Naive thymus-derived CD8-positive, alpha-beta T cell (primary cell): Measurements from ENCODE around the gene MRPL19. TPM values are rescaled to one million over a fixed set of nuclear protein-coding genes. Genes with fewer than 3 reads are reported as not detected.

Source experiments
- ATAC-seq, 2 donors: fragments of 150-1000 bp; cut with Tn5 transposase in 1 of 2; sonication (Bioruptor Pico), chemical (Tn5 transposase) in 1 of 2; 1 replicate in 1 of 2; 2 replicates in 1 of 2; pipeline ENCODE4 v1.10.0; 2021; ENCODE audit warnings: mild to moderate bottlenecking in 2 of 2, moderate library complexity in 2 of 2
- POLR2A ChIA-PET: fragments of 350-600 bp; sonication (Branson Sonifier 250); formaldehyde crosslinking; loops from one replicate; lab custom pipeline; 2021; ENCODE audit warnings: antibody characterized with exemption; lab: Charles Lee
- DNase-seq, 10 donors: peaks; one replicate each; pipeline versions ENCODE4 v3.0.0 to v3.0.0-alpha.2; 2020 to 2022
- H3K27ac Mint-ChIP-seq, 10 donors: one replicate each; pipeline ENCODE4 v1.8.0; 2020 to 2022; ENCODE audit warnings: mild to moderate bottlenecking in 10 of 10, mixed read lengths in 10 of 10, moderate library complexity in 4 of 10, inconsistent platforms in 1 of 10
- H3K27me3 Mint-ChIP-seq, 5 donors: one replicate each; pipeline ENCODE4 v1.8.0; 2021 to 2022; ENCODE audit warnings: mixed read lengths in 5 of 5
- H3K36me3 Mint-ChIP-seq, 3 donors: one replicate each; pipeline ENCODE4 v1.8.0; 2020 to 2022; ENCODE audit warnings: mixed read lengths in 3 of 3, mild to moderate bottlenecking in 2 of 3, inconsistent platforms in 1 of 3
- H3K4me1 Mint-ChIP-seq, 4 donors: one replicate each; pipeline ENCODE4 v1.8.0; 2021 to 2022; ENCODE audit warnings: mixed read lengths in 4 of 4
- H3K4me3 Mint-ChIP-seq, 10 donors: one replicate each; pipeline ENCODE4 v1.8.0; 2020 to 2022; ENCODE audit warnings: mild to moderate bottlenecking in 10 of 10, mixed read lengths in 10 of 10, moderate library complexity in 6 of 10, inconsistent platforms in 1 of 10
- H3K9me3 Mint-ChIP-seq, 9 donors: one replicate each; pipeline ENCODE4 v1.8.0; 2020 to 2022; ENCODE audit warnings: mixed read lengths in 9 of 9, mild to moderate bottlenecking in 3 of 9, inconsistent platforms in 1 of 9, moderate library complexity in 1 of 9
- polyA plus RNA-seq, 3 donors: library from polyadenylated mRNA; unstranded; fragments of 300-500 nt; fragmentation: Illumina TruSeq; gene quantifications; one replicate each; pipeline ENCODE4 v1.2.3, GENCODE V29; 2021
- total RNA-seq, 8 experiments: library from RNA in 2 of 8; stranded (reverse) in 2 of 8; gene quantifications; one replicate each; pipeline ENCODE4 v1.2.3 and lab custom pipeline; 2021 to 2026

MRPL19 gene
- total and polyA plus RNA-seq, 5 experiments from 2014 or later, result 29.8 to 40.8 (median 34.5) TPM

DNA sequence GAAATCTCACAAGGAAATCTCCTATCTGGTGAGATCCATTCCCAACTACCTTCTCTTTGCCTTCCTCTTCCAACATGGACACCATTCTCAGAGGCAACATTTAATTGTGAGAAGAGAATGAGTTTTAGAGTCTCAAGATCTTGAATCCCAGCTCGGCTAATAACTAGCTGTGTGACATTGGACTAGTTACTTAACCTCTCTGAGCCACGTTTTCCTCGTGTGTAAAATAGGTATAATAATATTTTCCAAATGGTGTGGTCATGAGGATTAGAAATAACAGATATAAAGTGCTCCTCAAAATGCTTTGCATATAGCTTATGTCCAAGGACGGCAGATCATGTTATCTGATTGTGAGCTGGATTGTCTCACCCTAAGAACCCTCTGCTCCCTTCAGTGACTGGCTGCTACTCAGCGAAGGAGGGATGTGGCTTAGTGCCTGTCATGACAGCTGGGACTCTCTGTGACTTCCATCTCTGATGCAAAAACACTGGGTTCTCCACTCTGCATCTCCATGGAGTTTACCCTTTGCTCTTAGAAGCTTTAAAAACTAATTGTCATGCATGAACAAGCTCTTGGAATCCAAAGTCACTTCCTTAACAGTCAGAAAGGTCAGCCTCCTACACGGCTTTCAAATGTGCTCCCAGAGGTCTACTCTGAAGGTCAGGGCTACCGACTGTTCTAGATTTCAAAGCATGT, 38.4 kb upstream of the MRPL19 start:
- H3K4me3 Mint-ChIP-seq, result no peak overlapping the region
- H3K27me3 Mint-ChIP-seq, result peaks cover 44 to 91% (median 71%) of the 10 kb centered on the region in 5 donors
- H3K27ac Mint-ChIP-seq, result no peak overlapping the region

DNA sequence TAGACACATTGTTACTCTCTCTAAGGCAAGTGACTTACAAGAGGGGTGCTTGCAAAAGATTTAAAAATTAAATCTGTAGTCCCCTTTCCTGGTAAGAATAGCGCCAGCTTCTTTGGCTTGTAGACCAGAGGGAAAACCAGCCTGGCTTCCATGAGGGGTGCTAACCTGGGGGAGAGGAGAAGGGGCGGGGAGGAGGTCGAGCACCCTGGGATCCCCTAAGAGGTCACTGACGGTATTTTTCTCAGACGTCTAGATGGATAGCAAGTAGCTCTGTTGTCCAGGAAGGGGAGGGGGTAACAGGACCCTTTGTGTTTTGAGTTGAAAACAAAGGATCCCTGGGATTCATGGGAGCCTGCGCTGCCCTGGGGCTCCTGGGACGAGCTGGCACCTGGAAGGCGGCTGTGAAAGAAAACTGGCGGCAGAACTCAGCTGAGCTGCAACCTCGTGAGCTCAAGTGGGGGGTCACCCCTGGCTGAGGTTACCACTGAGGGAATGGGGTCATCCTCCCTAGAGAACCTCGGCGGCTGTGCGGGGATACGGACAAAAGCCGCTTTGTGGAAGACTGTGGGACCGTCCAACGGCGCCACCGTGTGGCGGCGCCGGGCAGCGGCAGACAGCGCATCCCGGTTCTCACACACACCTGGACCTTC, 37.8 kb upstream of the MRPL19 start:
- Mint-ChIP-seq H3K27me3 (peaks cover 44 to 97% (median 71%) of the 10 kb centered on the region in 5 donors), H3K4me3 (peak overlapping the region in 1 of 10 donors; percentile 7), H3K36me3 (no peaks in the 10 kb centered on the region), H3K9me3 (no peaks in the 10 kb centered on the region), H3K4me1 (peaks cover 0 to 2% (median 0%) of the 10 kb centered on the region in 4 donors), H3K27ac (no peak overlapping the region)
- DNase-seq (peak; percentile 21 to 69 (median 45)), ATAC-seq (peak; percentile 81 to 91)
- POLR2A ChIA-PET, result no interaction called here

More for the DNA sequence above, 38.4 kb upstream of the MRPL19 start:
- Mint-ChIP-seq H3K4me1 (peaks cover 0 to 2% (median 0%) of the 10 kb centered on the region in 4 donors), H3K36me3 (no peaks in the 10 kb centered on the region), H3K9me3 (no peaks in the 10 kb centered on the region)
- POLR2A ChIA-PET, result no interaction called here
- DNase-seq (no peak), ATAC-seq (no peak)

DNA sequence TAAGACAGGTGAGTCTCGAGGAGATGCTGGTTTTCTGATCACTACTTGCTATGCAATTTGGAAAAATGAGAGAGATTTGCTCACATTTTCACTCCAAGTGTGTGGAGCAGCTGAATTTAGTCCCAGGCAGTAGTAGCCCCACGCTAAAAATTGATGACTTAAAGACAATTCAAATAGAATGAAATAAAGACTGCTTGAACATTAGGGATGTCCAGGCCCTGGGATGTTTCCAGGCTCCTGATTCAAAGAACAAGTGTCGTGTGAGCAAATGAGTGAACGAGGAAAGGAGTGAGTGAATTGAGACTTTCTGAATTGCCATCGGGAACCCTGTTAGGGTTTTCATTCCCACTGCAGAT, 37.3 kb upstream of the MRPL19 start:
- ATAC-seq, result no peak

DNA sequence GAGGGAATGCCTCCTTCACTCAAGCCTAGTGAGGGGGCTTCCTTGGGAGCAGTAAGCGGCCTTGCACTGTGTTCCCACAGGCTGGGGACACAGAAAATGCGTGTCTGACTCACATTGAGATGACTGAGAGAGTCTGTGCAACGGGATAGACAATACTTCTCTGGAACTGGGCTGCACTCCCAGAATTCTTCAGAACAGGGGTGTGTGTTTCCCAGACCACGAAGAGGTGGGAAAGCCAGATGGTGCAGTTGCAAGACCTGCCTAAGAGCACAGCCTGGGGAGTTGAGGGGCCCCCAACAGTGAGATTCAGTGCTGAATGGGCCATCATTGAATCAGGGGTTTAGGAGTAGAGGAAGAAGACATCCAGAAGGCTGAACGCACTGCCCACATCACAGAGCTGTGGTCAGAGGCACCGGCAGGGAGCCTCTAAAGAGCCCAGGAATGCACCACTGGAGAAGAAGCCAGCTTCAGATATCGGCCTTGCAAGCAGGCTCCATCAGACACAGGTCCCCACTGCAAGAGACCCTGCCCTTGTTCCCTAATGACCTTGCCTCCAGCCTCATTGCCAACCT, 36.6 kb upstream of the MRPL19 start:
- POLR2A ChIA-PET, result no interaction called here
- no peak overlapping the region for H3K4me3 Mint-ChIP-seq
- peaks cover 41 to 87% (median 64%) of the 10 kb centered on the region in 5 donors for H3K27me3 Mint-ChIP-seq
- peak overlapping the region in 1 of 10 donors; percentile 19 for H3K27ac Mint-ChIP-seq
- no peaks in the 10 kb centered on the region for H3K36me3 Mint-ChIP-seq
- H3K9me3 Mint-ChIP-seq, result no peaks in the 10 kb centered on the region
- peaks cover 0 to 2% (median 0%) of the 10 kb centered on the region in 4 donors for H3K4me1 Mint-ChIP-seq
- DNase-seq (no peak), ATAC-seq (no peak)

More for the DNA sequence above, 37.3 kb upstream of the MRPL19 start:
- DNase-seq, result peak in 1 of 10 donors; percentile 1
- no peak overlapping the region for H3K4me3 Mint-ChIP-seq
- peaks cover 0 to 2% (median 0%) of the 10 kb centered on the region in 4 donors for H3K4me1 Mint-ChIP-seq
- H3K27ac Mint-ChIP-seq, result peak overlapping the region in 1 of 10 donors; percentile 53
- no peaks in the 10 kb centered on the region for H3K36me3 Mint-ChIP-seq
- POLR2A ChIA-PET, result no interaction called here
- peaks cover 43 to 94% (median 69%) of the 10 kb centered on the region in 5 donors for H3K27me3 Mint-ChIP-seq
- H3K9me3 Mint-ChIP-seq, result no peaks in the 10 kb centered on the region

DNA sequence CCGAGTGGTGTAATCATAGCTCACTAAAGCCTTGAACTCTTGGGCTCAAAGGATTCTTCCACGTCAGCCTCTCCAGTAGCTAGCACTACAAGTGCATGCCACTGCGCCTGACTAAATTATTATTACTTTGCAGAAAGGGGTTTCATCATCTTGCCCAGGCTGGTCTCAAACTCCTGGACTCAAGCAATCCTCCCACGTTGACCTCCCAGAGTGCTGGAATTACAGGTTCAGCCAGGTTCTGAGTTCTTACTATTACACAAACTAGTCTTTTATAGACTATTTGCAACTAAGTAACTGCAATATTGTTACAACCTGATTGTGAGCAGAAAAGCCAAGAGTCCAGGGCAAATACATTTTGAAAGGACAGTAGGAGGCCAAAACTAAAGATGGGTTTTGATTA, 35.9 kb upstream of the MRPL19 start:
- H3K4me3 Mint-ChIP-seq, result no peak overlapping the region
- ATAC-seq (no peak), DNase-seq (no peak)
- H3K36me3 Mint-ChIP-seq, result no peaks in the 10 kb centered on the region
- H3K27ac Mint-ChIP-seq, result no peak overlapping the region
- H3K9me3 Mint-ChIP-seq, result no peaks in the 10 kb centered on the region
- POLR2A ChIA-PET, result no interaction called here
- H3K4me1 Mint-ChIP-seq, result peaks cover 0 to 2% (median 0%) of the 10 kb centered on the region in 4 donors
- peaks cover 37 to 80% (median 60%) of the 10 kb centered on the region in 5 donors for H3K27me3 Mint-ChIP-seq

DNA sequence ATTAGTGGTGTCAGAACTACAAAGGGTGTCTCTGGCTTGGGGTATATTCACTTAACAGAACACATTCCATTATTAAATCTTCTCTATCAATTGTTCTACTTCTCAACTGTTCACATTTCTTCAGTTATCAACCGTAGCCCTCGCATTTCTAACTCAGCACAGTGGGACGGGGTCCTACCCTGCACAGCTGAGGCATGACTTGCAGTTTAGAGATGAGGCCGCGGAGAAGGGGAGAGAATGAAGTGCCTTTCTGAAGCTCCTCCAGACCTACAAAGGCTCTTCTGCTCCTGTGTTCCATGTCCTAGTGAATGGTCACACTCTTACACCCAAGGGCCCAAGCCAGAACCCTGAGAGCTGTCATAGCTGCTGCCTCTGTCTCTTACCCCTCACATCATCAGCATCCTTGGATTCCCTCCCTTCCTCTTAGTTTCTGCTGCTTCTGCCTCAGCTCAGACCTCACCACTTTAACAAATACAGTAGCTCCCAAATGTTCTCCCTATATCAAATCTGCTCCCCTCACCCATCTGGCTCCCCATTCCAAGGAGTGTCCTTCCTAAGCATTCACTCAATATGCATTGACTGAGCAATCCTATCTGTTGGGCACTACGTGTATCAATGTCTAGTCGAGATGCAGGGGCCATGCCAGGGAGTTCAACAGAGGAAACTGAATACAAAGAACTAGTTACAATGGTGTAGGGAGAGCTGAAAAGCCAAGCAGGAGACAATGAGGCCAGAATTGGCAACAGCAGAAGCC, 34.3 kb upstream of the MRPL19 start:
- DNase-seq (no peak), ATAC-seq (no peak)
- H3K9me3 Mint-ChIP-seq, result peaks cover 0 to 2% (median 0%) of the 10 kb centered on the region in 9 donors
- no peak overlapping the region for H3K27ac Mint-ChIP-seq
- peaks cover 0 to 2% (median 0%) of the 10 kb centered on the region in 4 donors for H3K4me1 Mint-ChIP-seq
- POLR2A ChIA-PET, result no interaction called here
- peaks cover 33 to 64% (median 45%) of the 10 kb centered on the region in 5 donors for H3K27me3 Mint-ChIP-seq
- H3K4me3 Mint-ChIP-seq, result no peak overlapping the region
- peaks cover 0 to under 1% (median 0%) of the 10 kb centered on the region in 3 donors for H3K36me3 Mint-ChIP-seq

DNA sequence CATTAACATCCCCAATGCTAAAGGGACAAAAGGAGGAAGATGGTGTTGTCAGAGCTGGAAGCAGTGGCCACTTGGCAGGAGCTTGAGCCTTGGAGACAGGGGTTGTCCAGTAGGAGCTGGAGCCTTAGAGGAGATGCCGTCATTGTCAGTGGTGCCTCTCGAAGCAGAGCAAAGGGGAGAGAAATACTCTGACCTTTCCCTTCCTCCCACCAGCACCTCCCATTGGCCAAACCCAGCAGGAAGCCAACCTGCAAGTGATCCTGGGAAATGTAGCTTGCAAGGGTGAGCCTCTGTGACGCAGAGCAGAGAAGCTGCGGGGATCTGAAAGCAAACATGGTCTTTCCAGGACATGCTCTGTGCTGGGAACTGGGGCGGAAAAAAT, 33.7 kb upstream of the MRPL19 start:
- Mint-ChIP-seq H3K9me3 (peaks cover 0 to 6% (median 0%) of the 10 kb centered on the region in 9 donors), H3K4me3 (no peak overlapping the region), H3K36me3 (peaks cover 0 to 5% (median 0%) of the 10 kb centered on the region in 3 donors), H3K27ac (no peak overlapping the region), H3K4me1 (peaks cover 0 to 2% (median 0%) of the 10 kb centered on the region in 4 donors), H3K27me3 (peaks cover 30 to 59% (median 41%) of the 10 kb centered on the region in 5 donors)
- DNase-seq, result no peak
- no peak for ATAC-seq
- POLR2A ChIA-PET, result no interaction called here

DNA sequence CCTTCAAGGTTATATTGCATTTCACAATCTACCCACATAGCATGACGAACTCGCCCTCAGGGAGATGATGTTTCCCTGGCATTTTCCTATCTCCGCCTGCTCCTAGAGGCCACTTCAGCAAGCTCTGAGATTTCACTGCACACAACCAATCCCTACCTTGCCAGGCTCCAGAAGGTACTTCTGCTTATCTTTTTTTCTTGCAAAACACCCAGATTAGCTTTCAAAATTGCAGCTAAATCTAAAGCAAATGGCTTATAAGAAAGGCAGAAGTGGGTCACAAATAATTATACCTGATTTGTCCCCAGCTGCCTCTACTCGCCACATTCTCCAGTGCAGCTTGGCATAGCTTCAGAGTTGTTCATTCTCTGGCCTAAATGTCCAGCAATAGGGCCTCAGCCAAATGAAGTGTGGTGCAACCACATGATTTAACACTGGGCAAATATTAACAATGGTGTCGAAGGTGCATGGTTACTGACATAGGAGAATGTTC, 32.4 kb upstream of the MRPL19 start:
- H3K4me1 Mint-ChIP-seq, result peaks cover 0 to 2% (median 0%) of the 10 kb centered on the region in 4 donors

DNA sequence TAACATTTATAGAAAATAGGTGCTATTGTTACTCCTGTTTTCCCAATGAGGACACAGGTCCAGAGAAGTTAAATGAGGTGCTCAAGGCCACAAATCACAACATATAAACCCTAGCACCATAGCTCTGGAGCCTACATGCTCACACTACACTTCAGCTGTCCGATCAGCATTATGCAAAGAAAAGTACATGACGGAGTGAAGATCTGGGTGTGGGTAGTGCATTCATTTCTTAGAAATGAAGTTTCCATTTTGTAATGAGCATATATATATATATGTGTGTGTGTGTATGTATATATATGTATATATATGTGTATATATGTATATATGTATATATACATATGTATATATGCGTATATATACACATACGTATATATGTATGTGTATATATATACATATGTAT, 30.2 kb upstream of the MRPL19 start:
- H3K4me1 Mint-ChIP-seq, result peaks cover 0 to 2% (median 0%) of the 10 kb centered on the region in 4 donors
- H3K9me3 Mint-ChIP-seq, result peaks cover 0 to 6% (median 0%) of the 10 kb centered on the region in 9 donors
- ATAC-seq (no peak), DNase-seq (no peak)
- H3K36me3 Mint-ChIP-seq, result peaks cover 0 to 5% (median 0%) of the 10 kb centered on the region in 3 donors
- H3K4me3 Mint-ChIP-seq, result no peak overlapping the region
- no peak overlapping the region for H3K27ac Mint-ChIP-seq
- POLR2A ChIA-PET, result no interaction called here
- peaks cover 13 to 28% (median 22%) of the 10 kb centered on the region in 5 donors for H3K27me3 Mint-ChIP-seq

More for the DNA sequence above, 32.4 kb upstream of the MRPL19 start:
- no peak overlapping the region for H3K4me3 Mint-ChIP-seq
- no peak overlapping the region for H3K27ac Mint-ChIP-seq
- peaks cover 0 to 5% (median 0%) of the 10 kb centered on the region in 3 donors for H3K36me3 Mint-ChIP-seq
- peaks cover 22 to 45% (median 35%) of the 10 kb centered on the region in 5 donors for H3K27me3 Mint-ChIP-seq
- H3K9me3 Mint-ChIP-seq, result peaks cover 0 to 6% (median 0%) of the 10 kb centered on the region in 9 donors
- no peak for DNase-seq
- POLR2A ChIA-PET, result no interaction called here
- ATAC-seq, result no peak

DNA sequence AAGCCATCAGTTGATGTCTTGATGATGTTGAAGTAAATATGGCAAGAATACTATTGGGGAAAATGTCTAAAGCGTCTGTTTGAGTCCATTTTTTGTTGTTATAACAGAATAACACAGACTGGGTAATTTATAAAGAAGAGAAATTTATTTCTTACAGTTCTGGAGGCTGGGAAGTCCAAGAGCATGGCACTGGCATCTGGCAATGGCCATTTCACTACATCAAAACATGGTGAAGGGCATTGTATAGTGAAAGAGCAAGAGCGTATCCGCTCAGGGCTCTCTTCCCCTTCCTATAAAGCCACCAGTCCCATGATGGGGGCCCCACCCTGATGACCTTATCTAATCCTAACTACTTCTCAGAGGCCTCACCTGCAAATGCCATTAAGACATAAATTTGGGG, 29.6 kb upstream of the MRPL19 start:
- Mint-ChIP-seq H3K36me3 (peaks cover 0 to 5% (median 0%) of the 10 kb centered on the region in 3 donors), H3K27me3 (peaks cover 10 to 26% (median 23%) of the 10 kb centered on the region in 5 donors), H3K9me3 (peaks cover 0 to 6% (median 0%) of the 10 kb centered on the region in 9 donors), H3K4me3 (no peak overlapping the region), H3K4me1 (peaks cover 0 to 2% (median 0%) of the 10 kb centered on the region in 4 donors), H3K27ac (no peak overlapping the region)
- POLR2A ChIA-PET, result no interaction called here
- no peak for ATAC-seq
- DNase-seq, result no peak

DNA sequence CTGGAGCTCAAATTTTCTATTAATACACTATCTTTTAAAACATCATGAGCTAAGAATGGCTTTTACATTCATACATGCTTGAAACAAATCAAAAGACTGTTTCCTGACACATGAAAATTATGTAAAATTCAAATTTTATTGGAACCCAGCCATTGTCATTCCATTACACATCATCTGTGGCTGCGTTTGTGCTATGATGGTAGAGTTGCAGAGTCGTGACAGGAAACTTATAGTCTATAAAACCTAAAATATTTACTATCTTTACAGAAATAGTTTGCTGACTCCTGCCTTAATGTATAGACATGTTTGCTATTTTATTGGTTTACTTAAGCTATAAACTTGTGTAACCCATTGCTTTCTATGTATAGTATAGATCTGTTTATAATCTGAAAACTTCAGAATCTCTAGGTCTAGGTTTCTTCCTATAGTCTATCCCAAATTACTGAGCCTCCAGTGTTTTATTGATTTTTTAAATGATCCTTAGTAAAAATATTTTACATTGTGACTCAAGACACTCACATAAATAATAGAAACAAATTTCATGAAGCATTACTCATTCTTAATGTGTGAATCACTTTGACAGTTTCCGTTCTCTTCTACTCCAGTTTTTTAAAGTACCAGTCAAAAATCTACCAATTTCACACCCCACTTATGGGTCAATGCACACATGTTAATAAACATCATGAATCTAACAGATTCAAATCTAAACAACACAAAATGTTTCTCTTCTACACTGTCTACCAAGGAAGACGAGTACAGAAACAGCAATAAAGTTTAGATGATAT, 26.4 kb upstream of the MRPL19 start:
- POLR2A ChIA-PET, result no interaction called here
- H3K4me3 Mint-ChIP-seq, result no peak overlapping the region
- H3K4me1 Mint-ChIP-seq, result no peaks in the 10 kb centered on the region
- peaks cover 2 to 26% (median 18%) of the 10 kb centered on the region in 5 donors for H3K27me3 Mint-ChIP-seq
- H3K27ac Mint-ChIP-seq, result no peak overlapping the region
- DNase-seq (no peak), ATAC-seq (no peak)
- H3K9me3 Mint-ChIP-seq, result peaks cover 0 to 6% (median 0%) of the 10 kb centered on the region in 9 donors
- peaks cover 0 to 5% (median 0%) of the 10 kb centered on the region in 3 donors for H3K36me3 Mint-ChIP-seq
